Prostate gland (tissue), 2 donors: Measurements from ENCODE around the gene SPNS3. TPM values are rescaled to one million over a fixed set of nuclear protein-coding genes. Genes with fewer than 3 reads are reported as not detected.

Experiments used
- DNase-seq: peaks from one replicate; pipeline ENCODE4 v3.0.0-alpha.2; 2019; ENCODE audit warnings: low spot score
- H3K27ac ChIP-seq, 2 donors: fragments of 200-600 bp; sonication (generic); 2 replicates each; pipeline ENCODE4 v1.5.1; 2017 to 2019
- H3K27me3 ChIP-seq: fragments of 200-600 bp; sonication (generic); replicated peaks from 2 replicates; pipeline ENCODE4 v1.5.1; 2019; ENCODE audit not compliant: insufficient read depth
- H3K36me3 ChIP-seq, 2 donors: fragments of 200-600 bp; sonication (generic); 1 replicate in 1 of 2; 2 replicates in 1 of 2; pipeline versions ENCODE4 v1.5.1 to v1.8.1; 2017 to 2019
- H3K4me1 ChIP-seq: fragments of 200-600 bp; sonication (generic); replicated peaks from 2 replicates; pipeline ENCODE4 v1.5.1; 2019
- H3K4me3 ChIP-seq, 2 donors: fragments of 200-600 bp; sonication (generic); 2 replicates each; pipeline ENCODE4 v1.5.1; 2017 to 2019
- H3K9me3 ChIP-seq: fragments of 200-600 bp; sonication (generic); 2 replicates; pipeline ENCODE4 v1.5.1; 2017
- POLR2A ChIP-seq: fragments of 450-650 bp; IDR thresholded peaks from one replicate; pipeline ENCODE4 v1.6.1; 2016; ENCODE audit warnings: antibody characterized with exemption, mild to moderate bottlenecking
- POLR2AphosphoS5 ChIP-seq: sonication (generic); formaldehyde crosslinking; IDR thresholded peaks from one replicate; pipeline ENCODE4 v1.6.1; 2017; ENCODE audit warnings: antibody characterized with exemption
- WGBS: methylation state at CpG from one replicate; pipeline ENCODE4 v1.1.5; 2018; 5-methylcytosine and 5-hydroxymethylcytosine counted together
- intact Hi-C: fragments of 100-400 bp; cut with DNase I; formaldehyde crosslinking; loops from one replicate; pipeline ENCODE4 v1.14.2; 2022
- total RNA-seq, 2 donors: library from RNA; depleted of rRNA; stranded (reverse); fragments of >200 nt; gene quantifications; one replicate each; pipeline ENCODE4 v1.1.0, GENCODE V29; 2016
- TF ChIP-seq, protein P1 (sequence below), 4 experiments: fragments of 200-600 bp in 2 of 4; fragments of 450-650 bp in 2 of 4; sonication (generic) in 2 of 4; IDR thresholded peaks; 1 replicate in 3 of 4; 2 replicates in 1 of 4; pipeline ENCODE4 v1.5.1; 2016 to 2019; ENCODE audit warnings: antibody characterized with exemption in 4 of 4, mild to moderate bottlenecking in 2 of 4, moderate library complexity in 2 of 4

SPNS3 gene
- total RNA-seq, 2 donors from 2014 or later, result 0.50 TPM; not detected in 1

GRCh38 chr17:4394208-4395110 lies 39.3 kb upstream of the SPNS3 start:
- WGBS, result 71% methylated on average over 5 of the region's 5 CpGs
- no peaks in the 10 kb centered on the region for H3K36me3 ChIP-seq
- TF ChIP-seq POLR2A, result no peak
- TF ChIP-seq, protein P1, sequence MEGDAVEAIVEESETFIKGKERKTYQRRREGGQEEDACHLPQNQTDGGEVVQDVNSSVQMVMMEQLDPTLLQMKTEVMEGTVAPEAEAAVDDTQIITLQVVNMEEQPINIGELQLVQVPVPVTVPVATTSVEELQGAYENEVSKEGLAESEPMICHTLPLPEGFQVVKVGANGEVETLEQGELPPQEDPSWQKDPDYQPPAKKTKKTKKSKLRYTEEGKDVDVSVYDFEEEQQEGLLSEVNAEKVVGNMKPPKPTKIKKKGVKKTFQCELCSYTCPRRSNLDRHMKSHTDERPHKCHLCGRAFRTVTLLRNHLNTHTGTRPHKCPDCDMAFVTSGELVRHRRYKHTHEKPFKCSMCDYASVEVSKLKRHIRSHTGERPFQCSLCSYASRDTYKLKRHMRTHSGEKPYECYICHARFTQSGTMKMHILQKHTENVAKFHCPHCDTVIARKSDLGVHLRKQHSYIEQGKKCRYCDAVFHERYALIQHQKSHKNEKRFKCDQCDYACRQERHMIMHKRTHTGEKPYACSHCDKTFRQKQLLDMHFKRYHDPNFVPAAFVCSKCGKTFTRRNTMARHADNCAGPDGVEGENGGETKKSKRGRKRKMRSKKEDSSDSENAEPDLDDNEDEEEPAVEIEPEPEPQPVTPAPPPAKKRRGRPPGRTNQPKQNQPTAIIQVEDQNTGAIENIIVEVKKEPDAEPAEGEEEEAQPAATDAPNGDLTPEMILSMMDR (IDR thresholded peaks at IDR 0.05), result no peak
- no peak for TF ChIP-seq POLR2AphosphoS5
- H3K4me1 ChIP-seq, result no peaks in the 10 kb centered on the region
- peak; percentile 45 for DNase-seq
- H3K27ac ChIP-seq, result peak overlapping the region in 1 of 2 donors; percentile 13
- H3K9me3 ChIP-seq, result no peaks in the 10 kb centered on the region
- H3K4me3 ChIP-seq, result no peak overlapping the region
- no peaks in the 10 kb centered on the region for H3K27me3 ChIP-seq
- intact Hi-C loops, result no loop called here

GRCh38 chr17:4395111-4395478 lies 38.6 kb upstream of the SPNS3 start:
- no peak for TF ChIP-seq POLR2AphosphoS5
- Histone ChIP-seq H3K27ac (no peak overlapping the region), H3K4me3 (no peak overlapping the region), H3K27me3 (no peaks in the 10 kb centered on the region), H3K36me3 (no peaks in the 10 kb centered on the region), H3K4me1 (no peaks in the 10 kb centered on the region), H3K9me3 (no peaks in the 10 kb centered on the region)
- 96% methylated on average over 3 of the region's 3 CpGs for WGBS
- intact Hi-C loops, result no loop called here
- DNase-seq, result no peak

- H3K27me3 ChIP-seq, result no peaks in the 10 kb centered on the region
- no peak overlapping the region for H3K27ac ChIP-seq
- H3K4me1 ChIP-seq, result no peaks in the 10 kb centered on the region
- no peak overlapping the region for H3K4me3 ChIP-seq
- no peak for DNase-seq
- 92% methylated on average over 6 of the region's 6 CpGs for WGBS
- no peaks in the 10 kb centered on the region for H3K9me3 ChIP-seq
- no peaks in the 10 kb centered on the region for H3K36me3 ChIP-seq
- TF ChIP-seq POLR2AphosphoS5 (no peak), POLR2A (no peak)
- TF ChIP-seq, protein P1 (IDR thresholded peaks at IDR 0.05), result no peak
- intact Hi-C loops, result no loop called here
Observed at GRCh38 chr17:4397840-4398239, 35.9 kb upstream of the SPNS3 start.

- no peaks in the 10 kb centered on the region for H3K36me3 ChIP-seq
- no peaks in the 10 kb centered on the region for H3K9me3 ChIP-seq
- intact Hi-C loops, result no loop called here
- H3K4me3 ChIP-seq, result no peak overlapping the region
- no peaks in the 10 kb centered on the region for H3K4me1 ChIP-seq
- H3K27me3 ChIP-seq, result no peaks in the 10 kb centered on the region
- TF ChIP-seq, protein P1 (IDR thresholded peaks at IDR 0.05), result no peak
- TF ChIP-seq POLR2A, result no peak
- no peak for TF ChIP-seq POLR2AphosphoS5
- DNase-seq, result no peak
- H3K27ac ChIP-seq, result no peak overlapping the region
- 94% methylated on average over 7 of the region's 7 CpGs for WGBS
Observed at GRCh38 chr17:4405038-4405669, 28.6 kb upstream of the SPNS3 start.

- Histone ChIP-seq H3K27me3 (no peaks in the 10 kb centered on the region), H3K36me3 (no peaks in the 10 kb centered on the region), H3K4me1 (no peaks in the 10 kb centered on the region), H3K27ac (no peak overlapping the region), H3K4me3 (no peak overlapping the region), H3K9me3 (no peaks in the 10 kb centered on the region)
- no peak for DNase-seq
- intact Hi-C loops, result no loop called here
- WGBS, result 90% methylated on average over 5 of the region's 5 CpGs
- TF ChIP-seq POLR2A (no peak), POLR2AphosphoS5 (no peak)
- TF ChIP-seq, protein P1 (IDR thresholded peaks at IDR 0.05), result no peak
Observed at GRCh38 chr17:4405699-4406098, 28.0 kb upstream of the SPNS3 start.
